ENCODE measurements around the gene CPD. TPM values are rescaled to one million over a fixed set of nuclear protein-coding genes. Genes with fewer than 3 reads are reported as not detected.

Gene CPD
- total RNA-seq, result 201 and 212 TPM in 2 replicates

DNA sequence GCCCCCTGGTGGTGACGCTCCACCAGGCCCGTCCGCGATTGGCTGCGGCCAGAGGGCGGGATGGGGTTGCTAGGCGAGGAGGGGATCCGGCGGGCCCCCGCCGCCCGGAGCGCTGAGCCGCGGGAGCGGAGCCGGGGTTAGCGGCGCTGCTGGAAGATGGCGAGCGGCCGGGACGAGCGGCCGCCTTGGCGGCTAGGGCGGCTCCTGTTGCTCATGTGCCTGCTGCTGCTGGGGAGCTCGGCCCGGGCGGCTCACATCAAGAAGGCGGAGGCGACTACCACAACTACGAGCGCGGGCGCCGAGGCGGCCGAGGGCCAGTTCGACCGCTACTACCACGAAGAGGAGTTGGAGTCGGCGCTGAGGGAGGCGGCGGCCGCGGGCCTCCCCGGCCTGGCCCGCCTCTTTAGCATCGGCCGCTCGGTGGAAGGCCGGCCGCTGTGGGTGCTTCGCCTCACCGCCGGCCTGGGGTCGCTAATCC, at the start of gene CPD:
Gene CPD (plus strand): TSS at position 103 of the 478 bp plus-strand sequence. CDS start 54 bp downstream, at position 157.

DNA sequence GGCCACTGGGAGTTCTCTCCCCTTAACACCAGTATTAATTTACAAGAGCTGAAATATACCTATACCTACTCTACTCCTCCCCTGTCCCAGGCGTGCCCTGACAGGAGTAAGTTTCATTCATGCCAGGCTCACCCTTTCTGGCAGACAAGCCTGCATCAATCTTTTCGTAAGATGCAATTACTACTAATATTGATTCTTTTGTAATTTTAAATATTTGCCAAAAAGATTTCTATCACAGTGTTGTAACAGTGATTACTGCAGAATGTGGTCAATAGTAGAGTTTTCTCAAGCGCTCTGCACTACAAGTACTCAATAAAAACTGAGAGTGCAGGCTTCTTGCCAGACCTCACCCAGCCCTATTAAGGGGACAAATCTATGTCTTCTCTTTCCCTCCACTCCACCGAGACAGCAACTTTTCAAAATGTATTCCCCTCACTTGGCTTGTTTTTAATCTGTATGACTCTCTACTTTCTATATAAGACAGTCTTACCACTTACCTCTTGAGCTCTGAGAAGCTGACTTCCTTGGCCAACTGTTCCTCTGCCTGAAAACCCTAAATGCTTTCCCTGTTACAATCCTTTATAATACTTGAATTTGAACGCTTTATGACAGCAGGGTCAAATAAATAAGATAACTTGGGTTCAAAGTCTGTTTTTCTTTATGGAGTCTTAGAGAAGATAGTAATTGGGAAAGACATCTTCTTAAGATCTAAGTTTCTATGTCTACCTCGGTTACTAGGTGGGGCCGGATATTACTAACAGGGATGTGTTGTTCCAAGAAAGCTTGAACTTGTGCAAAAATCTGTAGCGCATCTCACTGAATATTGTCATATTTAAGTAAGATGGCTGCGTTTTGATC, 45.0 kb upstream of the CPD start, which contains the start of gene TMIGD1:
Gene TMIGD1 (minus strand): TSS at position 555 of the 858 bp plus-strand sequence. CDS start 1,924 bp downstream, outside the sequence.

DNA sequence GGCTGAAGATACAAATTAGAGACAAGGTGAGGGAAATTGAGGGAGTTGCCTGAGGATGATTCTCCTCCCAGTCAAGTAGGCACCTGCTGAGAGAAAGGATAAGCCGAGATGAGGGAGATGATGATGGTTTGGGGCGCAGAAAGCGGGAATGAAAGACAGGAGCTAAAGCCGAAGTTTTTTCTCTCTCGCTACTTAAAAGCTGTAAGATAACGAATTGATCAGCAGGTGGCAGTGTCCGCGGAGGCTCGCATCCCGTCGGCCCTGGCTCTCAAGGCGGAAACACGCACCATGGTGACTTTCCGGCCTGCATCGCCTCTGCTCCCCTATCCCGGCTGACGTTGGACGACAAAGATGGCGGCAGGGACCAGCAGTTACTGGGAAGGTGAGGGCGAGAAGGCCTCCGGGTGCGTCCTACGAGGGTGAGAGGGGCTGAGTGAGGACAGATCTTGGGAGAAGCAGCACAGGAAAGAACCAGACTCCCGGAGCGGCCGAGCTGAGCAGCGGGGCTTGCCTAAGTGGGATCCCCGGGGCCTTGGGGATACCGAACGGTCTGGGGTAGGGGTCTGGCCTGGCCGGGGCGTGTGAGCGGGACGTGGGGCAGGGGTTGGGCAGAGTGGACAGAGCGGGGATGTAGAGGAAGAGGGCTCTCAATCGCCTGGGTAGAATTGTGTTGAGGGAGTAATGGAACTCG, 98.5 kb downstream of the CPD start, which contains the start of gene GOSR1:
Gene GOSR1 (plus strand): TSS at position 326 of the 691 bp plus-strand sequence. CDS start 26 bp downstream, at position 352.

Other genes with a start within 250 kb of the CPD start
- gene SLC6A4, start 143.2 kb upstream of the CPD start, total RNA-seq, result 3.9 and 4.0 TPM in 2 replicates
- 31.9 and 35.5 TPM in 2 replicates for gene BLMH, start 87.0 kb upstream of the CPD start, total RNA-seq
- gene TMIGD1, start 44.9 kb upstream of the CPD start, total RNA-seq, result not detected in 2 replicates
- gene GOSR1, start 98.5 kb downstream of the CPD start, total RNA-seq, result 30.9 and 33.6 TPM in 2 replicates

All from smooth muscle cell of the pulmonary artery (primary cell).